GM12865 (cell line): ENCODE measurements around the gene KRI1.

Source experiments
- DNase-seq: peaks from one replicate; pipeline ENCODE4 v3.0.0; 2010; ENCODE audit warnings: low read depth
- H3K4me3 ChIP-seq: 2 replicates; pipeline ENCODE4 v1.5.1; 2011; ENCODE audit warnings: mild to moderate bottlenecking, low read depth, low read length, control low read depth
- CTCF ChIP-seq: IDR thresholded peaks from 2 replicates; pipeline ENCODE4 v1.5.1; 2011; ENCODE audit warnings: low read length, control low read depth, low read depth, inconsistent platforms; ENCODE audit not compliant: insufficient read depth; ENCODE audit errors: missing control alignments

KRI1 gene

GRCh38 chr19:10510301-10510802, 55.5 kb downstream of the KRI1 start:
- peak; percentile 81 for TF ChIP-seq CTCF
- peak; percentile 47 for DNase-seq
- H3K4me3 ChIP-seq: no peak overlapping the region

- TF ChIP-seq CTCF: no peak
- no peak for DNase-seq
- no peak overlapping the region for H3K4me3 ChIP-seq
These were observed 57.1 kb downstream of the KRI1 start for GRCh38 chr19:10508707-10509106.

GRCh38 chr19:10508036-10508435, 57.8 kb downstream of the KRI1 start:
- no peak for DNase-seq
- no peak overlapping the region for H3K4me3 ChIP-seq
- TF ChIP-seq CTCF: no peak

- DNase-seq: peak; percentile 85
- H3K4me3 ChIP-seq: no peak overlapping the region
- peak; percentile 79 for TF ChIP-seq CTCF
These were observed 60.1 kb downstream of the KRI1 start for GRCh38 chr19:10505583-10506229.
